Measurements from ENCODE around the gene DHRS13. TPM values are rescaled to one million over a fixed set of nuclear protein-coding genes. Genes with fewer than 3 reads are reported as not detected.

DHRS13 gene
- total and polyA plus RNA-seq, 10 of the 15 experiments (the other 5 are each of a cell fraction or from before 2014, with no cell fraction given): 0.18 to 55.2 (median 31.3) TPM; not detected in 1

- no peak for TF ChIP-seq SKIL (IDR thresholded peaks at IDR 0.05; ENCODE audit: low read depth, poor library complexity, severe bottlenecking)
- peak; percentile 93; the same call in 1 of the 2 replicates for TF ChIP-seq RB1 (IDR thresholded peaks at IDR 0.05; ENCODE audit: borderline replicate concordance)
- TF ChIP-seq IKZF1 (conservative IDR thresholded peaks at IDR 0.05): peak; percentile 93
- TF ChIP-seq RELA (IDR thresholded peaks at IDR 0.05; ENCODE audit: borderline replicate concordance, partially characterized antibody): peak; percentile 65
- peak; percentile 76; the same call in 1 of the 2 replicates for TF ChIP-seq POLR2AphosphoS2 (IDR thresholded peaks at IDR 0.05; ENCODE audit: low read depth, low read length)
- TF ChIP-seq TCF7 (IDR thresholded peaks at IDR 0.05; ENCODE audit: borderline replicate concordance): no peak
- TF ChIP-seq BHLHE40 (IDR thresholded peaks at IDR 0.05; ENCODE audit: borderline replicate concordance in 1 of 2, low read depth in 2 of 2, low read length in 1 of 2): peak; percentile 92 to 98
- TF ChIP-seq ZBTB4 (CRISPR knock-in tag; IDR thresholded peaks at IDR 0.05): no peak
- TF ChIP-seq CEBPB (IDR thresholded peaks at IDR 0.05; ENCODE audit: borderline replicate concordance in 1 of 2, low read depth in 2 of 2, low read length in 2 of 2): no peak
- TF ChIP-seq IRF4 (IDR thresholded peaks at IDR 0.05; ENCODE audit: low read depth, low read length): peak; percentile 77
- no peak for TF ChIP-seq CUX1 (IDR thresholded peaks at IDR 0.05; ENCODE audit: insufficient replicate concordance, low read depth, low read length)
- TF ChIP-seq ETV6 (conservative IDR thresholded peaks at IDR 0.05 in 1 of 2, IDR thresholded peaks at IDR 0.05 in 1 of 2; ENCODE audit: borderline replicate concordance in 1 of 2, low read depth in 1 of 2): no peak
- TF ChIP-seq ZNF217 (IDR thresholded peaks at IDR 0.05): peak; percentile 88; the same call in 1 of the 2 replicates
- TF ChIP-seq MLLT1 (IDR thresholded peaks at IDR 0.05): 0 out of 2 replicates have a peak, but pooled peaks have one; percentile 10
- peak in 1 of 2 experiments; percentile 51; a peak in 1 of 4 replicates for TF ChIP-seq EP300 (IDR thresholded peaks at IDR 0.05; ENCODE audit: borderline replicate concordance in 1 of 2, control insufficient read depth in 1 of 2, low read depth in 2 of 2, low read length in 2 of 2)
Observed at GRCh38 chr17:28902819-28903545, at the start of gene DHRS13 (continued).

Measured in GM12878 (cell line).